Natural killer cell (primary cell): Measurements from ENCODE around the gene TSPAN18. TPM values are rescaled to one million over a fixed set of nuclear protein-coding genes. Genes with fewer than 3 reads are reported as not detected.

Source experiments
- ATAC-seq, 3 donors: fragments of 150-1000 bp in 2 of 3; fragments of 200-7000 bp in 1 of 3; cut with Tn5 transposase; 1 replicate in 1 of 3; 2 replicates in 2 of 3; pipeline ENCODE4 v1.10.0; 2021; ENCODE audit warnings: mild to moderate bottlenecking in 2 of 3, moderate library complexity in 2 of 3
- DNase-seq, 2 donors: peaks; one replicate each; pipeline versions ENCODE4 v3.0.0 to v3.0.0-alpha.2; 2013 to 2021; ENCODE audit warnings: mixed read lengths in 1 of 2
- H3K27ac ChIP-seq: one replicate; pipeline ENCODE4 v1.5.1; 2013; ENCODE audit warnings: mild to moderate bottlenecking, low read length
- H3K27me3 ChIP-seq: one replicate; pipeline ENCODE4 v1.6.1; 2013; ENCODE audit warnings: low read length; ENCODE audit not compliant: control insufficient read depth, insufficient read depth
- H3K36me3 ChIP-seq: one replicate; pipeline ENCODE4 v1.6.1; 2013; ENCODE audit warnings: low read length; ENCODE audit not compliant: control insufficient read depth, insufficient read depth
- H3K4me1 ChIP-seq: one replicate; pipeline ENCODE4 v1.6.1; 2013; ENCODE audit warnings: low read length; ENCODE audit not compliant: control insufficient read depth, insufficient read depth
- H3K4me3 ChIP-seq: one replicate; pipeline ENCODE4 v1.5.1; 2013; ENCODE audit warnings: low read length
- H3K9me3 ChIP-seq: one replicate; pipeline ENCODE4 v1.6.1; 2013; ENCODE audit warnings: low read length; ENCODE audit not compliant: control insufficient read depth, insufficient read depth
- H3K27ac Mint-ChIP-seq, 2 donors: one replicate each; pipeline ENCODE4 v1.8.0; 2022; ENCODE audit warnings: mild to moderate bottlenecking in 2 of 2, mixed read lengths in 2 of 2, moderate library complexity in 1 of 2
- H3K27me3 Mint-ChIP-seq, 2 donors: one replicate each; pipeline ENCODE4 v1.8.0; 2022; ENCODE audit warnings: low read depth in 2 of 2, mixed read lengths in 2 of 2
- H3K36me3 Mint-ChIP-seq: one replicate; pipeline ENCODE4 v1.8.0; 2022; ENCODE audit warnings: mixed read lengths
- H3K4me1 Mint-ChIP-seq, 2 donors: one replicate each; pipeline ENCODE4 v1.8.0; 2022; ENCODE audit warnings: mixed read lengths in 2 of 2
- H3K4me3 Mint-ChIP-seq: one replicate; pipeline ENCODE4 v1.8.0; 2022; ENCODE audit warnings: mild to moderate bottlenecking, moderate library complexity, mixed read lengths
- H3K9me3 Mint-ChIP-seq, 2 donors: one replicate each; pipeline ENCODE4 v1.8.0; 2022; ENCODE audit warnings: mixed read lengths in 2 of 2
- CTCF ChIP-seq: fragments of 200-600 bp; IDR thresholded peaks from one replicate; pipeline ENCODE4 v1.8.0; 2022; ENCODE audit warnings: antibody characterized with exemption
- whole genome bisulfite sequencing: methylation state at CpG from one replicate; pipeline ENCODE4 v1.1.7; 2013; ENCODE audit warnings: missing lambda C conversion rate; ENCODE audit not compliant: insufficient coverage; 5-methylcytosine and 5-hydroxymethylcytosine counted together
- intact Hi-C: fragments of 100-400 bp; cut with micrococcal nuclease; formaldehyde crosslinking; loops from one replicate; pipeline ENCODE4 v1.14.2; 2022
- total RNA-seq, 4 donors: library from RNA; stranded (reverse); fragments of 120-200 nt in 1 of 4; gene quantifications; one replicate each; pipeline versions ENCODE4 v1.2.3 to v1.2.4, GENCODE V29; 2013 to 2022

Gene TSPAN18
- total RNA-seq, 3 donors from 2014 or later (not counting 1 experiment from before 2014, with no cell fraction given), result 1.9 to 2.4 (median 2.3) TPM

- DNase-seq (peak in 1 of 2 donors; percentile 7), ATAC-seq (no peak)
- H3K4me3 Mint-ChIP-seq, result no peak overlapping the region
- H3K4me1 Mint-ChIP-seq, result peaks cover 43% of the 10 kb centered on the region in 2 donors
- H3K9me3 Mint-ChIP-seq, result no peaks in the 10 kb centered on the region
- H3K27ac Mint-ChIP-seq, result no peak overlapping the region
- Histone ChIP-seq H3K36me3 (no peaks in the 10 kb centered on the region), H3K27ac (no peak overlapping the region), H3K27me3 (no peaks in the 10 kb centered on the region), H3K9me3 (no peaks in the 10 kb centered on the region), H3K4me1 (peaks cover 75% of the 10 kb centered on the region), H3K4me3 (no peak overlapping the region)
- TF ChIP-seq CTCF, result no peak
- intact Hi-C loops, result no loop called here
- 64% methylated on average over 3 of the region's 3 CpGs for WGBS
- no peaks in the 10 kb centered on the region for H3K36me3 Mint-ChIP-seq
- peaks cover 0 to 2% of the 10 kb centered on the region in 2 donors for H3K27me3 Mint-ChIP-seq
These were observed 251.7 kb downstream of the TSPAN18 start for GRCh38 chr11:44978274-44978960.

DNA sequence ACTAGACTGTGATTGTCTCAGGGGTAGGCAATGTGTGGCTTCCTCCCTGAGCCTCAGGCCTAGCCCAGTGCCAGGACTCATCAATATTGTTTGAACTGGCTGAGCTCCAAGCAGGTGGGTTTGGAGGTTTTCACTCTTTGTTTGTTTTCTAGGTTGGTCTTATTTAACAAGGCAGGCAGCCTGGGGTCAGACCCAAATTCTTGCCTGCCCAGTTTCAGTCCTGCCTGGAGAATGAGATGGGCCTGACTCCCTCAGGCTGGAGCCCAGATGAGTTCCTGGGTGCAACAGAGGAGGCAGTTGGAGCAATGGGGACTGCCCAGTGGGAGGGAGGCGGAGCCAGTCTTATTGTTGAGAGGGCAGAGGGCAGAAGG lies 252.2 kb downstream of the TSPAN18 start:
- H3K27ac ChIP-seq, result no peak overlapping the region
- no peak overlapping the region for H3K27ac Mint-ChIP-seq
- intact Hi-C loops, result no loop called here

GRCh38 chr11:44979543-44980399 lies 253.0 kb downstream of the TSPAN18 start:
- no peaks in the 10 kb centered on the region for H3K9me3 Mint-ChIP-seq
- TF ChIP-seq CTCF, result no peak
- H3K36me3 ChIP-seq, result no peaks in the 10 kb centered on the region
- H3K27ac ChIP-seq, result no peak overlapping the region
- no peaks in the 10 kb centered on the region for H3K9me3 ChIP-seq
- H3K4me3 Mint-ChIP-seq, result peak overlapping the region; percentile 17
- H3K27ac Mint-ChIP-seq, result peak overlapping the region in 1 of 2 donors; percentile 42
- peaks cover 0 to 2% of the 10 kb centered on the region in 2 donors for H3K27me3 Mint-ChIP-seq
- peaks cover 66% of the 10 kb centered on the region for H3K4me1 ChIP-seq
- no peaks in the 10 kb centered on the region for H3K27me3 ChIP-seq
- DNase-seq (no peak), ATAC-seq (no peak)
- H3K4me3 ChIP-seq, result no peak overlapping the region
- intact Hi-C loops, result no loop called here
- H3K4me1 Mint-ChIP-seq, result peaks cover 35 to 40% of the 10 kb centered on the region in 2 donors
- no peaks in the 10 kb centered on the region for H3K36me3 Mint-ChIP-seq
- 85% methylated on average over 24 of the region's 24 CpGs for WGBS

More for the DNA sequence above, 252.2 kb downstream of the TSPAN18 start:
- Histone ChIP-seq H3K27me3 (no peaks in the 10 kb centered on the region), H3K4me3 (no peak overlapping the region), H3K4me1 (peaks cover 73% of the 10 kb centered on the region), H3K36me3 (no peaks in the 10 kb centered on the region), H3K9me3 (no peaks in the 10 kb centered on the region)
- TF ChIP-seq CTCF, result no peak
- ATAC-seq (no peak), DNase-seq (peak in 1 of 2 donors; percentile 21)
- H3K9me3 Mint-ChIP-seq, result no peaks in the 10 kb centered on the region
- 100% methylated on average over 1 of the region's 1 CpG for WGBS
- H3K36me3 Mint-ChIP-seq, result no peaks in the 10 kb centered on the region
- H3K4me1 Mint-ChIP-seq, result peaks cover 43% of the 10 kb centered on the region in 2 donors
- H3K4me3 Mint-ChIP-seq, result peak overlapping the region; percentile 17
- H3K27me3 Mint-ChIP-seq, result peaks cover 0 to 2% of the 10 kb centered on the region in 2 donors
